Nephron (organoid): ENCODE results near the gene MRPL49.

Experiments
- H3K27ac Mint-ChIP-seq, 3 experiments: 2 replicates each; pipeline ENCODE4 v1.8.0; 2020; ENCODE audit warnings: mixed read lengths in 3 of 3, mild to moderate bottlenecking in 2 of 3, moderate library complexity in 1 of 3
- H3K27me3 Mint-ChIP-seq: 2 replicates; pipeline ENCODE4 v1.8.0; 2021; ENCODE audit warnings: low read depth, mild to moderate bottlenecking, moderate library complexity, mixed read lengths
- H3K36me3 Mint-ChIP-seq: 2 replicates; pipeline ENCODE4 v1.8.0; 2020; ENCODE audit warnings: low read depth, mixed read lengths
- H3K4me1 Mint-ChIP-seq: 2 replicates; pipeline ENCODE4 v1.8.0; 2020; ENCODE audit warnings: mixed read lengths
- H3K4me3 Mint-ChIP-seq, 3 experiments: 2 replicates each; pipeline ENCODE4 v1.8.0; 2020; ENCODE audit warnings: mild to moderate bottlenecking in 3 of 3, mixed read lengths in 3 of 3, moderate library complexity in 2 of 3
- H3K9me3 Mint-ChIP-seq: 2 replicates; pipeline ENCODE4 v1.8.0; 2020; ENCODE audit warnings: mixed read lengths
- TF ChIP-seq, protein P1 (sequence below), 3 experiments: fragments of 200-600 bp; sonication (generic); IDR thresholded peaks; one replicate each; pipeline ENCODE4 v1.5.0; 2021; ENCODE audit warnings: antibody characterized with exemption in 3 of 3; ENCODE audit not compliant: unreplicated experiment in 3 of 3

The MRPL49 gene

DNA sequence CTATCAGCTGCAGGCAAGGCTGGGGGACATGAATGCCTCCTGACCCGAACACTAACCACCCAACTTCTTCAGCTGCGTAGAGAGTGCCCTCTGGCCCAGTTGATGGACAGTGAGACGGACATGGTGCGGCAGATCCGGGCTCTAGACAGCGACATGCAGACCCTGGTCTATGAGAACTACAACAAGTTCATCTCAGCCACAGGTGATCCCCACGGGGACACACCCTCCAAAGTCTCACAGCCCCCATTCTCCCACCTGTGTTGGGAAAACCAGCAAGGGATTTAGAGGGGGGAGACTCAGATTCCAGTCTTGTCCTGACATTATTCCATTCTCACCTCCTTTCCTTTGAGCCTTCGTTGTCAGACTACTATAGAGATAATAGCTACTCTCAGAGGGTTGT lies 25.2 kb upstream of the MRPL49 start:
- TF ChIP-seq, protein P1, sequence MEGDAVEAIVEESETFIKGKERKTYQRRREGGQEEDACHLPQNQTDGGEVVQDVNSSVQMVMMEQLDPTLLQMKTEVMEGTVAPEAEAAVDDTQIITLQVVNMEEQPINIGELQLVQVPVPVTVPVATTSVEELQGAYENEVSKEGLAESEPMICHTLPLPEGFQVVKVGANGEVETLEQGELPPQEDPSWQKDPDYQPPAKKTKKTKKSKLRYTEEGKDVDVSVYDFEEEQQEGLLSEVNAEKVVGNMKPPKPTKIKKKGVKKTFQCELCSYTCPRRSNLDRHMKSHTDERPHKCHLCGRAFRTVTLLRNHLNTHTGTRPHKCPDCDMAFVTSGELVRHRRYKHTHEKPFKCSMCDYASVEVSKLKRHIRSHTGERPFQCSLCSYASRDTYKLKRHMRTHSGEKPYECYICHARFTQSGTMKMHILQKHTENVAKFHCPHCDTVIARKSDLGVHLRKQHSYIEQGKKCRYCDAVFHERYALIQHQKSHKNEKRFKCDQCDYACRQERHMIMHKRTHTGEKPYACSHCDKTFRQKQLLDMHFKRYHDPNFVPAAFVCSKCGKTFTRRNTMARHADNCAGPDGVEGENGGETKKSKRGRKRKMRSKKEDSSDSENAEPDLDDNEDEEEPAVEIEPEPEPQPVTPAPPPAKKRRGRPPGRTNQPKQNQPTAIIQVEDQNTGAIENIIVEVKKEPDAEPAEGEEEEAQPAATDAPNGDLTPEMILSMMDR (IDR thresholded peaks at IDR 0.05; ENCODE audit: unreplicated experiment in 3 of 3) = no peak
- Mint-ChIP-seq H3K9me3 (no peaks in the 10 kb centered on the region), H3K27me3 (no peaks in the 10 kb centered on the region), H3K36me3 (no peaks in the 10 kb centered on the region), H3K4me1 (peaks cover 10% of the 10 kb centered on the region), H3K4me3 (peak overlapping the region; percentile 93 to 97 (median 97)), H3K27ac (peak overlapping the region in 1 of 3 experiments; percentile 95)

DNA sequence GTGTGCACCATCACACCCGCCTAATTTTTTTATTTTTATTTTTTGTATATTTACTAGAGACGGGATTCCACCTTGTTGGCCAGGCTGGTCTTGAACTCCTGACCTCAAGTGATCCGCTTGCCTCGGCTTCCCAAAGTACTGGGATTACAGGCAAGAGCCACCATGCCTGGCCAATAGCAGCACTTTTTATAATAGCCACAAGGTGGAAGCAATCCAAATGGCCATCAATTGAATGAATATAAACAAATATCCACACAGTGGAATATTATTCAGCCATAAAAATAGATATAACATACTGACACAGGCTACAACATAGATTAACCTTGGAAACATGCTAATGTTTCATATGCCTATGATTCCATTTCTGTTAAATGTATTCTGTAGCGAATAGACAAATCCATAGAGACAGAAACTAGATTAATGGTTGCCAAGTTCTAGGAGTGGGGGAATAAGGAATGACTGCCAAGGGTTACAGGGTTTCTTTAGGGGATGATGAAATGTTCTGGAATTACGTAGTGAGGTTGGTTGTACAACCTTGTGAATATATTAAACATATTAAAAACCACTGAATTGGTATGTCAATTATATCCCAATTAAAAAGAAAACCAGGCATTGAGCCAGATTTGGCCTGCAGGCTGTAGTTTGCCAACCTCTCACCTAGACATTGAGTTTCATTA lies 21.3 kb upstream of the MRPL49 start:
- Mint-ChIP-seq H3K4me1 (peaks cover 7% of the 10 kb centered on the region), H3K36me3 (peaks cover 7% of the 10 kb centered on the region), H3K27ac (no peak overlapping the region), H3K27me3 (no peaks in the 10 kb centered on the region), H3K9me3 (no peaks in the 10 kb centered on the region), H3K4me3 (no peak overlapping the region)
- TF ChIP-seq, protein P1 (IDR thresholded peaks at IDR 0.05; ENCODE audit: unreplicated experiment in 3 of 3) = no peak

GRCh38 chr11:65102142-65103095 lies 19.7 kb upstream of the MRPL49 start:
- Mint-ChIP-seq H3K36me3 (peaks cover 10% of the 10 kb centered on the region), H3K4me1 (peaks cover 5% of the 10 kb centered on the region), H3K27me3 (no peaks in the 10 kb centered on the region), H3K27ac (peak overlapping the region in 1 of 3 experiments; percentile 27), H3K4me3 (no peak overlapping the region), H3K9me3 (no peaks in the 10 kb centered on the region)
- TF ChIP-seq, protein P1 (IDR thresholded peaks at IDR 0.05; ENCODE audit: unreplicated experiment in 3 of 3) = no peak

- Mint-ChIP-seq H3K36me3 (peaks cover 10% of the 10 kb centered on the region), H3K27me3 (no peaks in the 10 kb centered on the region), H3K4me3 (no peak overlapping the region), H3K4me1 (peaks cover 5% of the 10 kb centered on the region), H3K27ac (no peak overlapping the region), H3K9me3 (no peaks in the 10 kb centered on the region)
- TF ChIP-seq, protein P1 (IDR thresholded peaks at IDR 0.05; ENCODE audit: unreplicated experiment in 3 of 3) = no peak
Measured at GRCh38 chr11:65103476-65103875, 18.6 kb upstream of the MRPL49 start.

- no peaks in the 10 kb centered on the region for H3K4me1 Mint-ChIP-seq
- no peaks in the 10 kb centered on the region for H3K9me3 Mint-ChIP-seq
- no peaks in the 10 kb centered on the region for H3K27me3 Mint-ChIP-seq
- no peak overlapping the region for H3K27ac Mint-ChIP-seq
- no peak overlapping the region for H3K4me3 Mint-ChIP-seq
- TF ChIP-seq, protein P1 (IDR thresholded peaks at IDR 0.05; ENCODE audit: unreplicated experiment in 3 of 3) = no peak
- H3K36me3 Mint-ChIP-seq = peaks cover 10% of the 10 kb centered on the region
Measured at GRCh38 chr11:65104628-65105027, 17.5 kb upstream of the MRPL49 start.
